Activated CD4-positive, alpha-beta T cell treated with anti-CD3 and anti-CD28 coated beads, Interleukin-2, Interleukin-6, amounts not matched to agents 100 ng/mL and 50 ng/mL, durations not matched to agents 16 hours and 8 hours (primary cell): ENCODE measurements around the gene ERMN.
A peak's percentile ranks its signal among the peaks of the same experiment; 100 is the strongest.
"Not testable (repeated sequence)": the region's sequence is repeated elsewhere in the genome, so short reads cannot be mapped to it uniquely, and the experiment has no call there.

Experiments used
- DNase-seq: peaks from one replicate; pipeline ENCODE4 v3.0.0-alpha.2; 2020

The ERMN gene

DNA sequence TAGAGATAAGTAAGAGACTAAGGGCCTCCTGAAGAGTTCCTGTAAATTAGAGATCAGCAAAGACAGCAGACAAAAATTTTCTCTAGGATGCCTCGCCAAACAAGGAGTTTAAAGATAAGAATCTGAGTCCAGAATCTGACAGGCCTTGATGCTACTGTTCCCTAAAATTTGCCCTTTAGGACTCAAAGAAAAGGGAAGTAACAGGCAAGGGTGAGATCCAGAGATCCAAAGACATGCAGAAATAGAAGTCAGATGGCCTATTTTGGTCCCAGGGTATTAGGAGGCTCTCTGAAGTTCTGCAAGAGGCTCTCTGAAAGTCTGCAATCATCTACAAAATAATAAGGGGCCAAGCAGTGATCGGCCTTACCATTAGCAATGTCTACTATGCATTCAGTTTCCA, 35.1 kb downstream of the ERMN start:
- DNase-seq: no peak

DNA sequence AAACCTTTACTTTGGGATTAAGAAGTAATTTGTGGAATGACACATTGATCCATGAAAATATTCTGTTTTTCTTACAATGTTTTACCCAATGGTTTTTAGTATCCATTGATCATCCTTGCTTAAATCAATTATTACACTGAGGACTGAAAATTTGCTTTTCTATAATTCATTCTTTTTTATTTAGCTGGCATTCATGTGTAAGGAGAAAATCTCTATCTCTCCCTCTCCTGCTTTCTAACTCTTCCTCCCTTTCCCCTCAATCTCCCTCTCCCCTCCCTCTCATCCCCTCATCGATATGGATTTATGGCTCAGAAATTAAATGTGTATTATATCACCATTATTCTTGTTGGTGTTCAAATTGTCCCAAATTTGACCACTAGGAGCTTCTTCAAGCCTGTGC, 38.5 kb downstream of the ERMN start:
- DNase-seq: no peak

DNA sequence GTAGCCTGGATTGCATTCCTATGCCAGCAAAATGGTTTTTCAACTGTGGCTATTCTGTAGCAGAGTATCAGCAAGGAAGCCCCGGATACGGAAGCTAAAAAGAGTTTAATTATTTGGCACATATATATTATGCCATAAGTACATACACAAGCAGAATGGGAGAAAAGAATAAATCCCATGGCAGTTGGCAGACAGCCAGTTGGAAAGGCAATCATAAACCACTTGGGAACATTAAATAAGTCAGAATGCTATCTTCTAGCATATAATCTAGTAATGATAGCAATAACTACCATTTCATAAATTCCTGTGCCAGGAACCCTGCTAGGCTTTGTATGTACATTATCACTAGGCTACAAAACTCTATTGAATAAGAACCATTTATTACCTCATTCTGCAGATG, 42.2 kb downstream of the ERMN start:
- DNase-seq: no peak

DNA sequence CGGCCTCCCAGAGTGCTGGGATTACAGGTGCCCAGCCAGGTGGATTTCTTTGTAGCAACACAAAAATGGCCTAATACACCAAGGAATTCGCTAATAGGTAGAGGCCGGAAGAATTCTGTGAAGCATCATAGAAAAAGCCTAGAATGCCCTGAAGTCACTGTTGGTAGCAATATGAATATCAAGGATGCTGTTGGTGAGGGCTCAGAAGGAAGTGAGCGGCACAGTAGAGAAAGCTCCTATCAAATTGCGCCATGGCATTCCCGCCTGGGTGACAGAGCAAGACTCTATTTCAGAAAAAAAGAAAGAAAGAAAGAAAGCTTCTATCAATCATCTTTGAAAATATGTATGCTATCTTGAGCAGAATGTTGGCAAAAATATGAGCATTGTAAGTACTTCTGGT, 44.3 kb downstream of the ERMN start:
- no peak for DNase-seq

- not testable (repeated sequence) for DNase-seq
Observed at GRCh38 chr2:157279311-157279710, 46.3 kb downstream of the ERMN start.

- peak; percentile 32 for DNase-seq
Observed at GRCh38 chr2:157271590-157272203, 53.9 kb downstream of the ERMN start.

GRCh38 chr2:157269922-157270321, 55.7 kb downstream of the ERMN start:
- DNase-seq: no peak

DNA sequence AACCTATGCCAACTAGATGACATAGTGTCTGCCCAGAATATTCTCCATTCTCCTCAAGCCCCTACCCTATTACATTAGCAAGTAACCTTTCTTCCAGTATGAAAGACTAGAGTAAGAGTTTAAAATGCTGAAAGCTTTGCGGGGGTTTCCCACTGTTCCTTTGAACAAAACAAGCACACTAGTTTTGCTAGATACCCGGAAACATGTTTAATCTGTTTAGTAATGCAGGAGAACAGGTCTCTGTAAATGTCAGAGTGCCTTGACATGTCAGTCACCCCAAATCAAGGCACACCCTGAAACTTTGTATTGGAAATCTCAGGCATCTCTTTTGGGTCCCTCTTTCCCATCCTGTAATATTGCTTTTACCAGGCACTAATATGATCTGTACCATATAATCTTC, 56.6 kb downstream of the ERMN start:
- DNase-seq: no peak
